HFFc6 (cell line): ENCODE data around the gene ZNF710. TPM values are rescaled to one million over a fixed set of nuclear protein-coding genes. Genes with fewer than 3 reads are reported as not detected.

Source experiments
- DNase-seq: peaks from one replicate; pipeline ENCODE4 v3.0.0-alpha.2; 2018
- H3K27ac Mint-ChIP-seq: 2 replicates; pipeline ENCODE4 v1.8.0; 2020; ENCODE audit warnings: mild to moderate bottlenecking, mixed read lengths
- H3K27me3 Mint-ChIP-seq: 2 replicates; pipeline ENCODE4 v1.8.0; 2021; ENCODE audit warnings: mild to moderate bottlenecking, moderate library complexity, mixed read lengths; ENCODE audit not compliant: insufficient read depth
- H3K36me3 Mint-ChIP-seq: 2 replicates; pipeline ENCODE4 v1.8.0; 2021; ENCODE audit warnings: low read depth, mixed read lengths
- H3K4me1 Mint-ChIP-seq: 2 replicates; pipeline ENCODE4 v1.8.0; 2020; ENCODE audit warnings: low read depth, mixed read lengths
- H3K4me3 Mint-ChIP-seq: 2 replicates; pipeline ENCODE4 v1.8.0; 2020; ENCODE audit warnings: mild to moderate bottlenecking, moderate library complexity, mixed read lengths
- H3K9me3 Mint-ChIP-seq: 2 replicates; pipeline ENCODE4 v1.8.0; 2020; ENCODE audit warnings: mild to moderate bottlenecking, mixed read lengths
- CTCF ChIP-seq: fragments of 200-600 bp; sonication (generic); IDR thresholded peaks from 2 replicates; pipeline ENCODE4 v1.5.0; 2021; ENCODE audit warnings: antibody characterized with exemption, mild to moderate bottlenecking
- total RNA-seq, 6 experiments: library from RNA; stranded (reverse); fragmentation: NEBNext Ultra II Directional; extraction: Animal tissue kit (Norgen Biotek cat#: 25700); gene quantifications; 2 replicates in 1 of 6; 3 replicates in 5 of 6; pipeline ENCODE4 v1.2.3, GENCODE V29; 2021

ZNF710 gene
- total RNA-seq, 6 experiments from 2014 or later: 17.6 to 23.3 (median 20.3) TPM

GRCh38 chr15:90099072-90099867 lies 98.1 kb downstream of the ZNF710 start:
- Mint-ChIP-seq H3K27me3 (peaks cover 5% of the 10 kb centered on the region), H3K9me3 (no peaks in the 10 kb centered on the region), H3K36me3 (no peaks in the 10 kb centered on the region), H3K27ac (peak overlapping the region; percentile 86), H3K4me1 (peaks cover 55% of the 10 kb centered on the region), H3K4me3 (no peak overlapping the region; the same call in 1 of the 2 replicates)
- DNase-seq: no peak
- TF ChIP-seq CTCF: no peak

- Mint-ChIP-seq H3K4me3 (peak overlapping the region; percentile 71), H3K4me1 (peaks cover 53% of the 10 kb centered on the region)
Measured at GRCh38 chr15:90099868-90100831, 99.0 kb downstream of the ZNF710 start.

GRCh38 chr15:90101130-90101968 lies 100.2 kb downstream of the ZNF710 start:
- Mint-ChIP-seq H3K4me1 (peaks cover 55% of the 10 kb centered on the region), H3K4me3 (peak overlapping the region; percentile 71), H3K27me3 (peaks cover 5% of the 10 kb centered on the region), H3K36me3 (no peaks in the 10 kb centered on the region), H3K9me3 (no peaks in the 10 kb centered on the region), H3K27ac (peak overlapping the region; percentile 38; the same call in 1 of the 2 replicates)
- no peak for DNase-seq
- no peak for TF ChIP-seq CTCF

More at GRCh38 chr15:90099868-90100831, 99.0 kb downstream of the ZNF710 start:
- Mint-ChIP-seq H3K27me3 (peaks cover 5% of the 10 kb centered on the region), H3K27ac (peak overlapping the region; percentile 60), H3K9me3 (no peaks in the 10 kb centered on the region), H3K36me3 (no peaks in the 10 kb centered on the region)
- no peak for TF ChIP-seq CTCF
- DNase-seq: peak; percentile 13

- Mint-ChIP-seq H3K27me3 (peaks cover 3% of the 10 kb centered on the region), H3K27ac (peak within 1 kb of the TSS; percentile 38; the same call in 1 of the 2 replicates), H3K4me3 (peak within 1 kb of the TSS; percentile 79), H3K9me3 (no peaks in the 10 kb centered on the region), H3K36me3 (no peaks in the 10 kb centered on the region), H3K4me1 (peaks cover 62% of the 10 kb centered on the region)
- TF ChIP-seq CTCF: no peak; the same call in 1 of the 2 replicates
- DNase-seq: peak; percentile 50
Measured at GRCh38 chr15:90101969-90102890, 101.1 kb downstream of the ZNF710 start, which contains the start of gene IDH2. Gene IDH2 (minus strand): TSS chr15:90102468. CDS start chr15:90102390, 78 bp downstream.
